HG03045 (cell line): ENCODE measurements around the gene PEX14.
"Not testable (repeated sequence)": the region's sequence is repeated elsewhere in the genome, so short reads cannot be mapped to it uniquely, and the experiment has no call there.

Source experiments
- ATAC-seq: cut with Tn5 transposase; IDR thresholded peaks from one replicate; pipeline ENCODE4 v1.9.1; 2021; ENCODE audit warnings: mild to moderate bottlenecking, moderate library complexity; ENCODE audit not compliant: unreplicated experiment

Gene PEX14

DNA sequence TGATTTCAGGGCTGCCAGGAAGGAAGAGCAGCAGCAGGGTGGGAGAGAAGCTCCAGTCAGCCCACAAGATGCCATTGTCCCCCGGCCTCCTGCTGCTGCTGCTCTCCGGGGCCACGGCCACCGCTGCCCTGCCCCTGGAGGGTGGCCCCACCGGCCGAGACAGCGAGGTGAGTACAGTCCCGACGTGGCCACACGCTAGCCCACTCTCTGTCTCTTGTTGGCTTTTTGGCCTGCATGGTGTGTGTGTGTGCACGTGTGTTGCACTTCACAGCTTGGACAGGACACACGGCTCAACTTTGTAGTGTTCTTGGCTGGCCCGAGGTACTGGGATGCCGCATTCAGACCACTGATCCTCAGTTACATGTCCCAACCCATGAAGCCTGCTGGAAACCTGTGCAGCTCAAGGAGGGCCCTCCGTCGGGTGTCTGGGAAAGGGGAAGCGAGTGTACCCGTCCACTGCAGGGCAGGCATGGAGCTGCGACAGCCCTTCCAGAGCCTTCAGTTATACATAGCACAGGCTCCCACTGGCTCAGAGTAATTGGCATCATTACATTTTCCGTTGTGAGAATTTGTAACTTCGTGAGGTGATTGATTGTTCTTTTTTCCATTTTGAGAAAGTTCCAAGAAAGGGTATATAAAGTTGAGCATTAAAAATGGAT lies 24.5 kb upstream of the PEX14 start:
- no peak for ATAC-seq

- ATAC-seq, result no peak
Measured at GRCh38 chr1:10450836-10451235, 23.9 kb upstream of the PEX14 start.

- no peak for ATAC-seq
Measured at GRCh38 chr1:10451287-10451686, 23.5 kb upstream of the PEX14 start.

- no peak for ATAC-seq
Measured at GRCh38 chr1:10456048-10456447, 18.7 kb upstream of the PEX14 start.

DNA sequence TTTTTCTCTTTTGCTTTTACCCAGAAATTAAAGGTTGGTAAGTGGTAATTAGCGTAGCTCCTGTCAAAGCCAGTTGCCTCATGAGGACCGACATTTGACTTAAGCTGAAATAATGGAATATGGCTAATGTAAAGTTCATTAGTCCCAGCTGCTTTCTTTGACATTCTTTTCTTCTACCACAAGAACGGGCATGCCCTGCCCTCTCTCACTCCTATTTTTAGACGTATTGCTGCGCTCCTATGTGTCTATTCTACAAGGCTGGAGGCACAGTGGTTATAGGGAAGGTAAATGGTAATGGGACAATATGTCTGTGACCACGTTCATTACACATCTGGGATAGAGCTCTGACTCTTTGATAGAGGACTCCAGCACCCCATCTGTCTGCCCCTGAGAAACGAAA lies 18.1 kb upstream of the PEX14 start:
- ATAC-seq, result no peak

GRCh38 chr1:10457462-10457861 lies 17.3 kb upstream of the PEX14 start:
- ATAC-seq, result not testable (repeated sequence)

DNA sequence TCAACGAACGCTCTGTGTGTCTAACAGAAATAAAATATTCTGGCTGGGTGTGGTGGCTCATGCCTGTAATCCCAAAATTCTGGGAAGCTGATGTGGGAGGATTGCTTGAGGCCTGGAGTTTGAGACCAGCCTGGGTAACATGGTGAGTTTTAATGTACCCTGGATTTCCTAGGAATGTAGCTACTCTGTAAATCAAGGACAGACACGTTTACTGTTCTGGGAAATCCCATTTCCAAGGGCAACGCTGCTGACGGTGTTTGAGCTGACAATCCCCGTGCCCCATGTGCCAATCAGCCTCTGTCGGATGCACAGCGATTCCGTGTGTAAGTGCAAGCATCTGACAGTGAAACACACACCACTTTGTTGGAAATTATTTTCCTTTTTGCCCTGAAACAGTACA lies 16.9 kb upstream of the PEX14 start:
- ATAC-seq, result no peak

GRCh38 chr1:10459184-10459583 lies 15.6 kb upstream of the PEX14 start:
- no peak for ATAC-seq

GRCh38 chr1:10467078-10467477 lies 7.7 kb upstream of the PEX14 start:
- ATAC-seq, result no peak

- ATAC-seq, result no peak
Measured at GRCh38 chr1:10470043-10470442, 4.7 kb upstream of the PEX14 start.

DNA sequence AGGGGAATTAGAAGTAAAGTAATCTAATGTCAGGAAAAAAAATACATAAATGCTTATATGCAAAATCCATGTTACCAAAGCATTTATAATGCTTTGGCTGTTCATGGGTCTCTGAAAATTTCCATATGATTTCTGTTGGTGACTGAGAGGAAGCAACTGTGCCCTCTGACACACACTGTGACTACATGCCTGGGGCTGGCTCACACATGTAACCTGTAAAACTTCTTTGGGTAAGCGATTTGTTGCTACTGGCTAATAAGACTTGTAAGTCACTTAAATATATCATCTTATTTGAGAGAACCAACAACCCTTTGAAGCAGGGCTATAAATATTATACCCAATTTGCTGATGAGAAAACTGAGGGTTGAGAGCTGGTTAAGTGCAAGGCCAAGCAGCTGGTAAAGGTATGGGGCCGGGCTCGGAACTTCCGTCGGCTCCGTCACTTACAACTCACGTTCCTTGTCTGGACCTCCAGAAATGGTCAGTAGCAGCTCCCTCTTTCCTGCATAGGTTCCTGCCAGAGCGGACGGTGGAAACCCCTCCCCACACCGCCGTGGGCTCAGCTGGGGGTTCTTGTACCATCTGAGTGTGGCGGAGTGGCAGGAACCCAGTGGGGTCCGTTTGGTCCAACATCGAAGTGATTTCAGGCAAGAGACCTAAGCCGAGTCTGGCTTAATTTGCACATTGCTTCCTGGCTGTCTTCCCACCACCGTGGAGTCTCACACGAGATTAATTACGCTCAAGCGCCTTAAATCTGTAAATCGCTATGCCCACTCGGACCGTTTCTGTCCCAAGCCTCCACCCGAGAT lies 3.1 kb upstream of the PEX14 start:
- ATAC-seq, result no peak

- peak; percentile 71 for ATAC-seq
Measured at GRCh38 chr1:10472220-10473144, 2.3 kb upstream of the PEX14 start, which contains the start of gene DFFA. DFFA (minus strand) TSS chr1:10472529; CDS start chr1:10472458, 71 bp downstream.

DNA sequence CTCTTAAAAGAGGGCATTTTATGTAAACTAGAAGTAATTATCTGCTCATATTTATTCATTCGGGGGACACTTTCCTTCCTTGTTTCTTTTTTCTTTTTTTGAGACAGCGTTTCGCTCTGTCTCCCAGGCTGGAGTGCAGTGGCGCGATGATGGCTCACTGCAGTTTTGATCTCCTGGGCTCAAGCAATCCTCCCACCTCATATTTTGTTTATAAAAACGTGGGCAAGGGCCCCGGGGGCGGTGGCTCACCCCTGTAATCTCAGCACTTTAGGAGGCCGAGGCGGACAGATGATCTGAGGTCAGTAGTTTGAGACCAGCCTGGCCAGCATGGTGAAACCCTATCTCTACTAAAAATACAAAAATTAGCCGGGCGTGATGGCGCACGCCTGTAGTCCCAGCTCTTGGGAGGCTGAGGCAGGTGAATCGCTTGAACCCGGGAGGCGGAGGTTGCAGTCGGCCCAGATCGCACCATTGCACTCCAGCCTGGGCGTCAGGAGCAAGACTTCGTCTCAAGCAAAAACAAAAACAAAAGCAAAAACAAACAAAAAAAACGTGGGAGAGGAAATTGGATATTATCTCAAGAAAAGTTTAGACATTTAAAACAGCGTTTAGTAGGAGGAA lies 1.5 kb upstream of the PEX14 start:
- ATAC-seq, result no peak

GRCh38 chr1:10474309-10474612 lies 489 bp upstream of the PEX14 start:
- not testable (repeated sequence) for ATAC-seq

- no peak for ATAC-seq
Measured at GRCh38 chr1:10475510-10475909, 760 bp downstream of the PEX14 start.

DNA sequence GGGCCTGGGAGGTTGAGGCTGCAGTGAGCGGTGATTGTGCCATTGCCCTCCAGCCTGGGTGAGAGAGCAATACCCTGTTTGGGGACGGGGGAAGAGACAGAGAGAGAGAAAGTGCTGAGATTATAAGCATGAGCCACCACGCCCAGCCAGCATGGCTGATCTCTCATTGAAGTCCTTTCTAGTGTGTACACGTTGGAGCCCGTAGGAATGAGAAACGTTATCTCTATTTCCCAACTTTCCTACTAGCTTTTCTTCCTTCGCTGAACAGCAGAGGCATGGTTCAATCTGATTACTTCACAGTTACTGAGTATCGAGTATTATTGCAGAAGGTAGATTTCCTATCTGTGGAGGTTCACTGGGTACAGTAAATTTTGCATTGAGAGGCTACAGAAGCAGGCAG lies 4.5 kb downstream of the PEX14 start:
- ATAC-seq, result no peak

GRCh38 chr1:10480614-10481013 lies 5.9 kb downstream of the PEX14 start:
- no peak for ATAC-seq

DNA sequence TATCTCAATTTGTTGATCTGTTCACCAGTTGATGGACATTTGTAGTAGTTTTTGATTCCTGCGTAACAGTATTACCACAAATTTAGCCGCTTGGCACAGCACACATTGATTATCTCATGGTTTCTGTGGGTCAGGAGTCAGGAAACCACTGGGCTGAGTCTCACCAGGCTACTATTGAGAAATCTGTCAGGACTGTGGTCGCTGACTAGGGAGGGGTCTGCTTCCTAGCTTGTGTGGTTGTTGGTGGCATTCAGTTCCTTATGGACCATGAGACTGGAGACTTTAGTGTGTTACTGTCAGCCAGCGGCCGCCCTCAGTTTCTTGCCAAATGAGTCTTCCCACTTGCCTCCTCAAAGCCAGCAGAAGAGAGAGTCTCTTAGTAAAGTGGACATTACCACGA lies 9.8 kb downstream of the PEX14 start:
- ATAC-seq, result no peak

DNA sequence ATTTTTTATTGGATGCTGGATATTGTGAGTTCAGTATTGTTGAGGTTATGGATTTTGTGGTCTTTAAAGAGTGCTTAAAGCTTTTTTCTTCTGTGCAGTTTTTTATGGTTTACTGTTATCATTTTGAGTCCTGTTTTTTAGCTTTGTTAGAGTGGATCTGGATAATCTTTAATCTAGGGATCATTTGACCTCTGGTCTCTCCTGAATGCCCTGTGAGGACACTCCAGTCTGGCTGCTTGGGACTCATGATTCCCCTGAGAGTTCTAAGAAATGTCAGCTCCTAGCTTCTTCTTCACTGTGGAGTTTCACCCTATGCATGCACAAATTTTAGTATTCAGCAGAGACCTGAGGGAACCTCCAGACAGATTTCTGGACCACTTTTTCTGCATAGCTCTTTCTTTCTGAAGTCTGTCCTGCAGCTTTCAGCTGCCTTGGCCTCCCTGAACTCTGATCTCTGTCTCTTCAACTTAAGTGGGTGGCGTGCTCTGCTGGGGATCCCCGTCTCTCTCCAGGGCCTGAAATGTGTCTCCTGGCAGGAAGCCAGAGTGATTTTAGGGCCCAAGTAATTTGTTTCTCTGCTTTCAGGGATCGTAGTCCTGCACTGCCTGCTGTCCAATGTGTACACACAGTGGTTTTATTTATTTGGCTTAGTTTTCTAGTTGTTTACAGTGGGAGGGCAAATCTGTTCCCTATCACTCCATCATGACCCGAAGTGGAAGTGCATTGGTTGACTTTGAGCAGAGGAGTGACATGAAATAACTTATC lies 14.7 kb downstream of the PEX14 start:
- no peak for ATAC-seq

DNA sequence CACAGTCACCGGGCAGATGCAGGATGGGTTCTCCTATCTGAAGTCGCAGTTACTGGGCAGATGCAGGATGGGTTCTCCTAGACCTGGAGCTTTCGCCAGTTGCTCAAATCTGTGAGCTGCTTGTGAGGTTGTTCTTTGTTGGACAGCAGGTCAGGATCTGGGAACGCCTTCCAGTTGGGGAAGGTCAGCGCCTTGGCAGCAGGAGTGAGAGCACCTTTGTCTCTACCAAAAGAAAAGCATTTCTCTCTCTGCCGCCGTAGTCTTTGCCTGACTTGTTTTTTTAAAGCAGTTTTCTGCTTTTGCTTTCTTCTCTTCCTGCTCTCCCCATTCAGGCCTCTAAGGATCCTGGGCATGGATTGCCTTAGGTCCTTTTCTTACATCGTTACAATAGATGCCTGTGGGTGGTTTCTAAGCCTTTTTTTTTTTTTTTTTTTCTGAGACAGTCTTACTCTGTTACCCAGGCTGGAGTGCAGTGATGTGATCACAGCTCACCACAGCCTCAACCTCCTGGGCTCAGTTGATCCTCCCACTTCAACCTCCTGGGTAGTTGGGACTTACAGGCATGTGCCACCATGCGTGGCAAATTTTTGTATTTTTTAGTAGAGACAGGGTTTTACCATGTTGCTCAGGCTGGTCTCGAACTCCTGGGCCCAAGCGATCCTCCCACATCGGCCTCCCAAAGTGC lies 15.7 kb downstream of the PEX14 start:
- no peak for ATAC-seq
